ENCODE results near the gene NFIA.

Gene NFIA

GRCh38 chr1:61076728-61077675 lies 5.4 kb upstream of the NFIA start:
- H3K4me1 Mint-ChIP-seq (ENCODE audit: low read depth): peaks cover 54% of the 10 kb centered on the region
- peak overlapping the region; percentile 88 for H3K4me3 Mint-ChIP-seq
- H3K27ac Mint-ChIP-seq: peak overlapping the region; percentile 75
- H3K36me3 Mint-ChIP-seq (ENCODE audit: low read depth): no peaks in the 10 kb centered on the region
- H3K27me3 Mint-ChIP-seq: peaks cover 25% of the 10 kb centered on the region
- H3K9me3 Mint-ChIP-seq: no peaks in the 10 kb centered on the region

DNA sequence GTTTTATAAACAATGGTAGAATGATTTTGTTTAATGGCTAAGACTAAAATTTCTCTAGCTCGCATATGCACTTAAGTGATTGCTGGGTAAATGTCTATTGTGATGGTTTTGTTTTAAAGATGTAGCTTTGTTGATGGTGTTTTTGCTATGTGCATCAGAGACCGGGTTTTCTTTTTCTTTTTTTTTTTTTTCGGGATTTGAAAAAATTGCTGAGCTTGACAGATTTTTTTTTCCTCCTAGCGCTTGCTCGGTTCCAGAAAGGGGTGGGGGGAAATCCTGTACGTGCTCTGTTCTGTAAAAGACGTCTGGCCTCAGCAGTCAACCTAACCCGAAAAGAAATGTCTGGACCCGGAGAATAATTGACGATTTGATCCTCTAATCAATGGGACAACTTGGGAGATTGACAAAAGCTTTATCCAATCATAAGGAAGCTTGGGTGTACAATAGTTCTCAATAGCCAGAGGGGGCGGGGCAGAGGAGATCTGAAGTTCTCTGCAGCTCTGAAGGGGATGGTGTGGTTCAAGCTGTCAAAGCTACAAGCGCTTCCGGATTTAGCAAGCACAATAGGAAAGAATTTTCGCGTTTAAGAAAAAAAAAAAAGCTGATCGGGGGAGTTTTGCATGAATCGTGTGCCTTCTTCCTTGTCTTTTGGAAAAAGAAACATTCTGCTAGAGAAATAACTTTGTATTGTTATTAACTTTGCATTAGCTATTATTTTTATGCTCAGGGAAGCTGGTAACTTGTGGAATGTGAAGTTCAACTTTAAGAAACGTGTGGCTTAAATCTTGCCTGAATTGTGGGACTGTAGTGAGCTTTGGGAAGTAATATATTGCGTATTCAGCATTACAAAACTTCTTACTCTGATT lies 4.5 kb upstream of the NFIA start:
- no peaks in the 10 kb centered on the region for H3K36me3 Mint-ChIP-seq (ENCODE audit: low read depth)
- no peaks in the 10 kb centered on the region for H3K9me3 Mint-ChIP-seq
- peak overlapping the region; percentile 75 for H3K27ac Mint-ChIP-seq
- H3K27me3 Mint-ChIP-seq: peaks cover 25% of the 10 kb centered on the region
- H3K4me3 Mint-ChIP-seq: peak overlapping the region; percentile 88
- peaks cover 54% of the 10 kb centered on the region for H3K4me1 Mint-ChIP-seq (ENCODE audit: low read depth)

DNA sequence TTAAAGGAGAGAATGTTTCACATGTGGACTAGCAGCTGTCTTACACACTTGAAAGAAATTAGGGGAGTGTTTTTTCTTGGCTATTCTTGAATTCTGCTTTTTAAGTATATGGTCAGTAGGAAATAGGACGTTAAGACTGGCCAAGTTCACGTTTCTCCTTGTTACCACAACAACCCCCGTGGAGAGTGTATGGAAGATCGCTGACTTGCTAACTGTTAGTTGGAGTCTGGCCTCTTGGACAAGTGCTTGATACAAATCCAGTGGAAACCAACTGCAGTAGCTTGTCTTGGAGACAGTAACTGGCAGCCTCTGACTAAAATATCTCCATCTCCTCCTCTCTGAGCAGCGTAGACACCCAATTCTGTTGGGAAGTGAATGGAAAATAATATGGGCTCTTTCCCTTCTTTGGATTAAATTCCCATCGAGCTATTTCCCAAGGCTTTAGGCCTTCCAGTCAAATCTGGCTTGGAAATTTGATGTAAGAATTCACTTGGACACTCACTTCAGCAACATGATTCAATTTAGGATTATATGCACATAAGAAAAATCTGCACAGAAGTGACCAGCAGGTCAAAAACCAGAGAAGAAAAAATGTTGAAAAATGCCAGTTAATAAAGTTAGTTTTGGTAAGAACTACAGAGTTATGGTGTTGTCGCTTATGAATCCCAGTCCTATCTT lies 3.6 kb upstream of the NFIA start:
- Mint-ChIP-seq H3K4me3 (peak overlapping the region; percentile 88), H3K27me3 (peaks cover 26% of the 10 kb centered on the region), H3K36me3 (ENCODE audit: low read depth) (no peaks in the 10 kb centered on the region), H3K27ac (no peak overlapping the region), H3K9me3 (no peaks in the 10 kb centered on the region), H3K4me1 (ENCODE audit: low read depth) (peaks cover 54% of the 10 kb centered on the region)

- Mint-ChIP-seq H3K4me3 (peak overlapping the region; percentile 33), H3K27ac (no peak overlapping the region), H3K36me3 (ENCODE audit: low read depth) (no peaks in the 10 kb centered on the region), H3K4me1 (ENCODE audit: low read depth) (peaks cover 54% of the 10 kb centered on the region), H3K9me3 (no peaks in the 10 kb centered on the region), H3K27me3 (peaks cover 33% of the 10 kb centered on the region)
These were observed 3.0 kb upstream of the NFIA start for GRCh38 chr1:61079296-61079897.

DNA sequence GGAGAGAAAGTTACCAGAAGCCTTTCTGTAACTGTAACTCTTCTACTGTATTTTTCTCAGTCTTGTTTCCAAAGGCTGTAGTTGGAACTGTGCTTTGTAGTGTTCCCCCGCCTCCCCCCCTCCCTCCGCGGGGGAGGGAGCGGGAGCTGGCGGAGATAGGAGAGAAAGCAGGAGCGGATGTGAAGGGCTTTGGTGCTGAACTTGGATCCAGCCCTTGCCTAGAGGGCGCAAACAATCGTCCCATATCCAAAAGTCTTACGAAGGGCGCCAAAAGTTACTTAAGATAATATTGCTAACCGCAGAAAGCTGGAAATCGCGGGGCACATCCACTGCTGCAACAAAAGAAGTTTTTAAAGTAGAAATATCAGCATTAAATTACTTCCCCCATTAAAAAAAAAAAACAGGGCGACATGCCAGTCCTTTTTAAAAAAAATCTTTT lies 2.4 kb upstream of the NFIA start:
- peak overlapping the region; percentile 33 for H3K4me3 Mint-ChIP-seq
- H3K27ac Mint-ChIP-seq: peak overlapping the region; percentile 68
- H3K27me3 Mint-ChIP-seq: peaks cover 35% of the 10 kb centered on the region
- no peaks in the 10 kb centered on the region for H3K36me3 Mint-ChIP-seq (ENCODE audit: low read depth)
- H3K4me1 Mint-ChIP-seq (ENCODE audit: low read depth): peaks cover 54% of the 10 kb centered on the region
- no peaks in the 10 kb centered on the region for H3K9me3 Mint-ChIP-seq

DNA sequence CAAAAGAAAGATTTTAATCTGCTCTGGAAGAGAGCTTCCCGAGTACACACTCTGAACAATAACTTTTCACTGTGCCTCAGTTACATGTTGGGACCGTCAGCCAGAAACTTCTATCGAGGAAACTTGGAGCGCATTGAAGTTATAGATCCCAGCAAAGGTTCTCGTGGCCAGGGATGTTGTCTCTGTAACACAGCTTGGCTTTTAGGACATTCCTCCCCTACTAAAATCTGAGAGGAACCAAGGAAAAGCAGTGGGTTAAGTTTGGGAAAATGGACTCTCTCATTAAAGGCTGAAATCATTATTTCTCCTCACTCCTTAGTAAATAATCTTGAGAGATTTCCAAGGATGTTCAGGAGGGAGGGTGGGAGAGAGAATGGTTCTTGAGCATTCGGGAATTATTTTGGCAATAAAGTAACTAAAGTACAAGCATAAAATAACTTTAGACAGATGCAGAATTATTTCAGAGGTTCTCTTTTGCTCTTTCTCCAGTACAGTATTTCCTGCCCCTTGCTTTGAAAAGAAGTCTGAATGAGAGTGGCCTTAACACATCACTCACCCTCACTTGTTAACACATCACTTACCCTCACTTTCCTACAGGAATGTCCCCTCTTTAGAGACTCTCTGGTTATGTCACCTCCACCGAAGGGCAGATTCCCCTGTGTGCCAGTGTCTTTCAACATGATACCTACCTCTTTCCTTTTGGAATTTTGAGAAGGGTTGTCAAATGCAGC lies 1.8 kb upstream of the NFIA start:
- Mint-ChIP-seq H3K4me1 (ENCODE audit: low read depth) (peaks cover 54% of the 10 kb centered on the region), H3K9me3 (no peaks in the 10 kb centered on the region), H3K36me3 (ENCODE audit: low read depth) (no peaks in the 10 kb centered on the region), H3K27ac (peak overlapping the region; percentile 83), H3K4me3 (peak overlapping the region; percentile 73), H3K27me3 (peaks cover 42% of the 10 kb centered on the region)

GRCh38 chr1:61081144-61081685 lies 1.1 kb upstream of the NFIA start:
- Mint-ChIP-seq H3K9me3 (no peaks in the 10 kb centered on the region), H3K4me1 (ENCODE audit: low read depth) (peaks cover 53% of the 10 kb centered on the region), H3K27me3 (peaks cover 44% of the 10 kb centered on the region), H3K4me3 (peak overlapping the region; percentile 75), H3K36me3 (ENCODE audit: low read depth) (no peaks in the 10 kb centered on the region), H3K27ac (peak overlapping the region; percentile 83)

GRCh38 chr1:61081686-61082310 lies 563 bp upstream of the NFIA start:
- Mint-ChIP-seq H3K27me3 (peaks cover 44% of the 10 kb centered on the region), H3K4me3 (peak overlapping the region; percentile 75), H3K4me1 (ENCODE audit: low read depth) (peaks cover 47% of the 10 kb centered on the region), H3K36me3 (ENCODE audit: low read depth) (no peaks in the 10 kb centered on the region), H3K9me3 (no peaks in the 10 kb centered on the region), H3K27ac (no peak overlapping the region)

- H3K4me3 Mint-ChIP-seq: peak overlapping the region; percentile 84
- peaks cover 44% of the 10 kb centered on the region for H3K27me3 Mint-ChIP-seq
- H3K27ac Mint-ChIP-seq: no peak overlapping the region
- H3K9me3 Mint-ChIP-seq: no peaks in the 10 kb centered on the region
- H3K4me1 Mint-ChIP-seq (ENCODE audit: low read depth): peaks cover 35% of the 10 kb centered on the region
- H3K36me3 Mint-ChIP-seq (ENCODE audit: low read depth): peaks cover 5% of the 10 kb centered on the region
These were observed 849 bp downstream of the NFIA start for GRCh38 chr1:61083013-61083806.

- Mint-ChIP-seq H3K27ac (peak overlapping the region; percentile 68), H3K27me3 (peaks cover 37% of the 10 kb centered on the region), H3K4me3 (peak overlapping the region; percentile 78), H3K36me3 (ENCODE audit: low read depth) (peaks cover 5% of the 10 kb centered on the region), H3K9me3 (no peaks in the 10 kb centered on the region), H3K4me1 (ENCODE audit: low read depth) (peaks cover 28% of the 10 kb centered on the region)
These were observed 1.6 kb downstream of the NFIA start for GRCh38 chr1:61083807-61084440.

DNA sequence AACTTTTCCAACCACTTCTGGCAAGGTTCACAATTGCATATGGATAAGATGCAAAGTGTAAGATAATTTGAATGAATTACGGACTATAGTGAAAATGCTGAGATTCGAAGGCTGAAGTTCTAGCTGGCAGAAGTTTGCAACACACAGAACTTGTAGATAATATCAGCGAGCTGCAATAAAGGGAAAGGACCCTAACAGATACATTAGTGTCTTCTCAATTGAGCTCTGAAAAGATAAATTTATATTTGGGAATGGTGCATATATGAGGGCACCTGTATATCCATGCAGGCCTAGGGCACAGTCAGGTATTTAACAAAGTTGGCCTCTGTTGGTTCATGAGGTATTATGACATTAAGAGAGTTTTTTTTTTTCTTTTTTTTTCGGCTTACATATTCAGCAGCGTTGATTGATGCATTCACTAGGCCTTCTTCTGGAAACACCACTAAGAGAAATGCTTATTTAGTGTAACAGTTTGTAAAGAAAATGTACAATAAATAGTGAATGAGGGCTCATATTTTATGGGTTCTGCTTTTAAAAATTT lies 2.2 kb downstream of the NFIA start:
- Mint-ChIP-seq H3K4me3 (peak overlapping the region; percentile 78), H3K27ac (no peak overlapping the region), H3K27me3 (peaks cover 32% of the 10 kb centered on the region), H3K9me3 (no peaks in the 10 kb centered on the region), H3K4me1 (ENCODE audit: low read depth) (peaks cover 21% of the 10 kb centered on the region), H3K36me3 (ENCODE audit: low read depth) (peaks cover 5% of the 10 kb centered on the region)

All from stimulated activated naive CD8-positive, alpha-beta T cell treated with anti-CD3 and anti-CD28 coated beads, Interleukin-15, Interleukin-2, amounts not matched to agents 100 ng/mL and 50 ng/mL, for 24 hours (primary cell).